Measurements from ENCODE around the gene PDCD1.
"Not testable (repeated sequence)": the region's sequence is repeated elsewhere in the genome, so short reads cannot be mapped to it uniquely, and the experiment has no call there.

The PDCD1 gene

DNA sequence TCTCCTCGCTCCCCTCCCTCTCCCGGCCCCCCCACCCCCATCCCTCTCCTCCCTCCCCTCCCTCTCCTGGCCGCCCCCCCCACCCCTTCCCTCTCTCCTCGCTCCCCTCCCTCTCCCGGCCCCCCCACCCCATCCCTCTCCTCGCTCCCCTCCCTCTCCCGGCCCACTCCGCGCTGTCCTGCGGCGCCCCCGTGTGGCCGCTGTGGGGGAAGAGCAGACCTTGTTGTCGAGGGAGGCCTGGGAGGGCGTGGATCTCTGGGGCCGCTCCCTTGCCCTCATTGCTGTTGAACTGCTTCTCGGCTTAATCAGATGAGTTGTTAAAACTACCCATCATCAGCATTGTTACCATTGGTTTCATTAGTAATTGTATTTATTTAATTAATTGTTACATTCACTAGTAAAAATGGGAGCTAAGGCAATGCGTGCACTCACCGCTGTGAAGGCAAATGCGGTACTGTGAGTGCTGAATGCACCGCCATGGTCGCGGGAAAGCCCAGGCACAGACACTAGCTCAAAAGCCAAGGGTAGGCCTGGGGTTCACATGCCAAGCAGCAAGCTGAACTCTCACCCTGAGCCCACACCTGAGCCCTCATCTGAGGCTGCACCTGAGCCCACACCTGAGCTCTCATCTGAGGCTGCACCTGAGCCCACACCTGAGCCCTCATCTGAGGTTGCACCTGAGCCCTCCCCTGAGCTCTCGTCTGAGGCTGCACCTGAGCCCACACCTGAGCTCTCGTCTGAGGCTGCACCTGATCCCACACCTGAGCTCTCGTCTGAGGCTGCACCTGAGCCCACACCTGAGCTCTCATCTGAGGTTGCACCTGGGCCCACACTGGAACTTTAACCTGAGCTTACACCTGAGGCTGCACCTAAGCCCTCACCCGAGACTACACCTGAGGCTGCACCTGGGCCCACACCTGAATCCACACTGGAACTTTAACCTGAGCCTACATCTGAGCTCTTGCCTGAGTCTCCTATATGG, 19.6 kb upstream of the PDCD1 start:
- DNase-seq (ENCODE audit: low read depth in 2 of 2) = peak; percentile 41 to 61

DNA sequence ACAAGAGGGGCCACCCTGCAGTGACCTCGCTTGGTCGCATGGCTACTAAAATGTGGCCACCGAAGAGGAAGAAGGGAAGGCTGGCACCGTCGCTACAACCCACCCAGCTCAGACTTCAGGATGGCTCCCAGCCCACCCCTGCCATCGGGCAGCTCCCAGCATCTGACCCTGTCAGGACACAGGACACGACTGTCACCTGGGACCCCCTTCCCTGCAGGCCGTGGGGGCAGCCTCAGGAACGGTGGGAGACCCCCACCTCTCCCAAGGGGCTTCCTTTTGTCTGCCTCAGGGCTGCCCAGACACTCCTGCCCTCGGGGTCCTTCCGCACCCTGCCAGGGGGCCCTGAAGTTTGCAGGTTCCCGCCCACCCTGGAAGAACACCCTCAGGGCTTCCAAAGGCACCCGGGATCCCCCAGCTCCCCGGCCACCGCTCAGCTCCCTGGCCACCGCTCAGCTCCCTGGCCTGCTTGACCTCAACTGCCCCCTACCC, 18.5 kb upstream of the PDCD1 start:
- no peak for DNase-seq (ENCODE audit: low read depth in 2 of 2)

DNA sequence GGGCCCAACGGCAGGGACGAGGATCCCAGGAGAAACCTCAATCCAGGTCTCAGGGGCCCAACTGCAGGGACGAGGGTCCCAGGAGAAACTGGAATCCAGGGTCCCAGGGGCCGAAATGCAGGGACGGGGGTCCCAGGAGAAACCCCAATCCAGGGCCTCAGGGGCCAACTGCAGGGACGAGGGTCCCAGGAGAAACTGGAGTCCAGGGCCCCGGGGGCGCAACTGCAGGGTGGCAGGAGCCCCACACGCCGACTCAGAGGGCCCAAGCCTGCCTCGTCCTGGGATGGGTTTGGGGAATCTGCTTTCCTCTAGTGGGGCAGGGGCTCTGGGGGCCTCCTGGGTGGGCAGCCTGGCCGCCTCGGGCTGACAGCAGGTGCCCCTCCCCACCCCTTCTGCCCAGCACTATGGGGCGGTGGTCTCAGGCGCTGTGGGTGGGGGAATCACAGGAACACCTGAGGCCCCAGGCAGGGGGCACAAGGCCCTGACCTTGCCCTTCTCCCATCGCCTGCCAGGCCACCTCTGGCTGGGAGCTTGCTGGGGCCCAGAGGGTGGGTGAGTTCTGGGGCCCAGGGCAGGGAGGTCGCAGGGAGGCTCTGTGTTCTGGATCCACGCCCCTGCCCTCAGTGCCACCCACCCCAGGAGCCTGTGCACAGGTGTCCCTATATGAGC, 18.0 kb upstream of the PDCD1 start:
- no peak for DNase-seq (ENCODE audit: low read depth in 2 of 2)

DNA sequence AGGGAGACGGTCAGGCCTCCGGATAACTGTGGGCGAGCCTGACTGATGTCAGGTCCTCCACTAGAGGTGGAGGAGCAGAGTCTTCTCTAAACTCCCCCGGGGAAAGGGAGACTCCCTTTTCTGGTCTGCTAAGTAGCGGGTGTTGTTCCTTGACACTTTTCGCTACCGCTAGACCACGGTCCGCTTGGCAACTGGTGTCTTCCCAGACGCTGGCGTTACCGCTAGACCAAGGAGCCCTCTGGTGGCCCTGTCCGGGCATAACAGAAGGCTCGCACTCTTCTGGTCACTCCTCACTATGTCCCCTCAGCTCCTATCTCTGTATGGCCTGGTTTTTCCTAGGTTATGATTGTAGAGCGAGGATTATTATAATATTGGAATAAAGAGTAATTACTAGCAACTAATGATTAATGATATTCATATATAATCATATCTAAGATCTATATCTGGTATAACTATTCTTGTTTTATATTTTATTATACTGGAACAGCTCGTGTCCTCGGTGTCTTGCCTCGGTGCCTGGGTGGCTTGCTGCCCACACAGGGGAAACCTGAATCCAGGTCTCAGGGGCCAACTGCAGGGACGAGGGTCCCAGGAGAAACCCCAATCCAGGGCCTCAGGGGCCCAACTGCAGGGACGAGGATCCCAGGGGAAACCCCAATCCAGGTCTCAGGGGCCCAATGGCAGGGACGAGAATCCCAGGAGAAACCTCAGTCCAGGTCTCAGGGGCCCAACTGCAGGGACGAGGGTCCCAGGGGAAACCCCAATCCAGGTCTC, 17.2 kb upstream of the PDCD1 start:
- DNase-seq (ENCODE audit: low read depth in 2 of 2) = not testable (repeated sequence)

DNA sequence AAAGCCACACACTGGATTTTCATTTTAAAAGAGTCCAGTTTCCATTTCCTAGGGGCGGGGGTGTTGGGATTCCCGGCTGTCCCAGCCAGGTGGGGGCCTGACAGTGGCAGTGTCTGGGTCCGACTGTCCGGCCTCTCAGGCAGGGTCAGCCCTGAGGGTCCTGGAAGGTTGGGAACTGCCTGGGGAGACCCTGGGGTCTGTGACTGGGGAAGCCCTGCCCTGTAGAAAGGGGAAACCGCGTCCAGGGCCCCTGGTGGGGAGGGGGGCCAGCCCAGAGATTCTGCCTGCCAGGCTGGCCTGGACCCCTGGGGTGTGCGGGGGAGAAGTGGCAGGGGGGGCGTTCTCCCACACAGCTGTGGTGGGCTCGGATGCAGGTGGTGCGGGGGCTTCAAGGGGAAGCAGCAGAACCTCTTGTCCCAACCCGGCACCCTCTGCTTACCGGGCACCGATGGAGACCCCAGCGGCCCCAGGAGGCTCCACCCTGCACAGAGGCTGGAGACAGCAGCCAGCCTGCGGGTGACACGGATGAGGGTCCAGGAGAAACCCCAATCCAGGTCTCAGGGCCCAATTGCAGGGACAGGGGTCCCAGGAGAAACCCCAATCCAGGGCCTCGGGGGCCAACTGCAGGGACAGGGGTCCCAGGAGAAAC, 15.7 kb upstream of the PDCD1 start:
- no peak for DNase-seq (ENCODE audit: low read depth in 2 of 2)

DNA sequence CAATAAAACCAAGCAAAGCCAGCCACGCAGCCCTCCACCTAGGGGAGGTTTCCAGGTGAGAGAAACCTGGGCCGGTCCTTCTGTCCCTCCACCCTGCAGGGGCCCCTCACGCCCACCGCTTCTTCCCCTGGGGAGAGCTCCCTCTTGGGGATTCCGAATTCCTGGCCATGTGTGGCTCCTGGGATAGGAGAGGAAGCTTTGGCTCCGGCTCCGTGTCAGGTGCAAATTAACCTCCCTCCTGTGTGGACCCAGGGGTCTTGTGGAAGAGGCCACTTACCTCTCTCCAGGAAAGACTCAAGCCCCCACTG, 15.1 kb upstream of the PDCD1 start:
- no peak for DNase-seq (ENCODE audit: low read depth in 2 of 2)

DNA sequence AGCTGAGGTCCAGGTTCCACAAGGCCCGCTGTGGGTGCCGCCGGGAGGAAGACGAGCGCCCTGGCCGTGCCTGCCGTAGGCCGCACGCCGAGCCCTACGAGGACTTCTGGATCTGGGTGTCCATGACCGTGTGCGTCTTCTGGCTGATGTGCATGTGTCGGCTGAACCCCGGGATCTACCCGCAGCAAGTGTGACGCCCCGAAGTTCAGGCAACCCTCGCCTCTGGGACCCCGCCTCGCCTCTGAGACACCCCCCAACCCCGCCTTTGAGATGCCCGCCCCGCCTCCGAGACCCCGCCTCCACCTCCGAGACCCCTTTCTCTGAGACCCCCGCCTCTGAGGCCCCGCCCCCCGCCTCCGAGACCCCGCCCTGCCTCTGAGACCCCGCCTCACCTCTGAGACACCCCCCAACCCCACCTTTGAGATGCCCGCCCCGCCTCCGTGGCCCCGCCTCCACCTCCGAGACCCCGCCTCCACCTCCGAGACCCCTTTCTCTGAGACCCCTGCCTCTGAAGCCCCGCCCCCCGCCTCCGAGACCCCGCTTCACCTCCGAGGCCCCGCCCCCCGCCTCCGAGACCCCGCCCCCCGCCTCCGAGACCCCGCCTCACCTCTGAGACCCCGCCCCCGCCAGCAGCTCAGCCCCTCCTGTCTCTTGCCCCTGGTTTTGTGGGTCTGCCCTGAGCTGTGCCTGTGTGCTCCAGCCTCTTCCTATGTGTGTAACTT, 14.5 kb upstream of the PDCD1 start:
- no peak for DNase-seq (ENCODE audit: low read depth in 2 of 2)

DNA sequence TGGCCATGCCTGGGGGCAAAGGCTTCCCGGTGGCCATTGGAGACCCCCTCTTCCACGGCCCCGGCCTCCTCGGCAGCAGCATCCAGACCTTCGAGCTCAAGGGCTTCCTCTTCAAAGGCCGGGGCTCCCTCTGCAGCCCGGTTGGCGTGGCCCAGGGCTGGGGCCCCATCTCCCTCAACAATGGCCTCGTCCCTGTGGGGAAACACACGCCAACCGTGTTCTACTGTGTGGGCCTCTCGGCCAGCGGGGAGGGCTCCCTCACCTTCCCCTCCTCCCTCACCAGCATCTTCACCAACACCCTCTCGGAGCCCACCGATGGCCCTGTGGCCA, 13.6 kb upstream of the PDCD1 start:
- DNase-seq (ENCODE audit: low read depth in 2 of 2) = no peak

DNA sequence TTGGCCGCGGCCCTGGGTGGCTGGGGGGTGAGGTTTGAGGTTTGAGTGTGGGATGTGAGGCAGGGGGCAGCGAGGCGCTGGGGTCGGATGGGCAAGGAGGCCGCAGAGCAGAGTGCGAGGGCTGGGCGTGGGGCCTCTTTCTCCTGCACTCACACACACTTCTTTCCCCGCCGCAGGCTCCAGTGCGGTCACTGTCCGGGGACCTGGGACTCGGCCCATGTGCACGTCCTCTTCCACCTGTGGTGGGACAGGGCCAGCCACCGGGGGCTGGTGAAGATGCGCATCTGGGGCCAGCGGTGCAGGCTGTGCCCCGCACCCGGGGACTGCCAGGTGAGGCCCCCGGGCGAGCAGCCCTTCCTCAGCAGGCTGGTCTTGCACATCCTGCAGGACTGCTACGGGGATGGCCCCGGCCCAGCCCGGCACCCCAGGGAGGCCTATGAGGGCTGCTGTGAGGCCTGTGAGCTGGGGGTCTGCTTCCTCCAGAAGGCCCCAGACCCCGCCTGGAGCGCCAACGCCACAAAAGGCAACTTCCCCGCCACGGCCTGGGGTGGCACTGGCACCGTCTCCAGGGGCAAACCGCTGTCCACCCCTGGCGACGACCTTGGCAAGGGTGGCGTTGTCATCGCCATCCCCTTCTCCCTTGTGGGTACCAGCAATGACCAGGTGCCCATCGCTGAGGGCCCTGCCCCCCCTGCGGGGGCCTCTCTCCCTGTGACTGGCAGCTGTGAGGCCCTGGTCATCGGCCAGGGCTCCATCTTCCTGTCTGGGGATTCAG, 13.0 kb upstream of the PDCD1 start:
- no peak for DNase-seq (ENCODE audit: low read depth in 2 of 2)

DNA sequence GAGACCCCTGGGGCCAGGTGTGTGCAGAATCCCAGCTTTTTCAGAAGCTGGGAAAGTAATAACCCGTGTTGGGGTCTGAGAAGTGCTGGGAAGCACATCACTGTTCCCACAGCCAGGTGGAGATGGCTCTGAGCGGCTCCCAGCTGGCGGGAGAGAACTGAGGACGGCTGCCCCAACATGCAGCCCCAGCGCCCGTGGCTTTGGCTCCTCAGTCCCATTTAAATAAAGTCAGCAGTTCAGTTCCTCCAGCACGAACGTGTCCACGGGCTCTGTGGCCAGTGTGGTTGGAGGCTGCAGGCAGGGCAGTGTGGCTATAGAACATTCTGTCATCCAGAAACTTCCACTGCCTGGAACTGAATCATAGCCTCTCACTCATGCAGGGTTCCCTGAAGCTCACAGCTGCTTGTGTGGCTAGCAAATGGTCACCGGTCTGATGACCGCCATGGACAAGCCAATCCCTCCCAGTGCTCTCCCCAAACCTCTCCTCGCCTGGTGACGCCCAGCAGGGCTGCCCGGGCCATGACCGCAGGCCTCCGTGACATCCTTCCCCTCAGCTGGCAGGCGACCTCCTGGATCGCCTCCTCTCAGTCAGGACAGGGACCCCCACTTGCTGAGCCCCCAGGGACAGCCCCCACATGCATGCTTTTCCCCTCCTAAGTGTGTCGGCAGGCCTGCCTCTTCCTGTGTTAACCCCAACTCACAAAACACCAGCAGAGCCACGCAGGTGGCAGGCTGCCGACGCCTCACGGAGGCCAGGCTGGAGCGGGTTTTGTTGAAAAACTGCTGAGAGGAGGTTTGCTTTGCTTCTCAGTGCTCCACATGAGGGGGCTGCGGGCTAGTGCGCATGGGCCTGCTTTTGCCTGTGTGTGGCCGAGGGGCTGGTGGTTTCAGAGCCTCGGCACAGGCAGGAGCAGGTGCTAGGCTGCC, 12.2 kb upstream of the PDCD1 start:
- peak; percentile 18 to 40 for DNase-seq (ENCODE audit: low read depth in 2 of 2)

DNA sequence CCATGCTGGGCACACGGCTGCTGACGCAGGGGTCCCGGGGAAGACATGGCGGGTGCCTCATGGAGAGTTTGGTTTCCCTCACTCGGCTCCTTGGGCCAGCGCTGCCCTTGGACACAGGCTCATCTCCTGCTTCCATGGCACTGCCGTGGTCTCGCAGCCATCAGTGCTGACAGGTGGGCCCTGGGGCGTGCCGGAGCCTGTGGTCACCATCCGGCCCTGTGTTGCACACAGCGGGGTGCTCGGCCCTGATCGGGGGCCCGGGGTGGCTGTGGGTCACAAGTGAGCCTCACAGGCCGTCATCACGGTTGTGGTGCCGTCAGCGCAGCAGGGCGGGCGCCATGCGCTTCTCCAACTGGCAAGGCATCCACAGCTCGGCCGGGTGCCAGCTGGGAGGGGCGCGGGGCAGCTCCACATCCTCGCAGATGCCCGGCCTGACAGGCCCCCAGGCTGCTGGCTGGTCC, 11.4 kb upstream of the PDCD1 start:
- DNase-seq (ENCODE audit: low read depth in 2 of 2) = no peak

DNA sequence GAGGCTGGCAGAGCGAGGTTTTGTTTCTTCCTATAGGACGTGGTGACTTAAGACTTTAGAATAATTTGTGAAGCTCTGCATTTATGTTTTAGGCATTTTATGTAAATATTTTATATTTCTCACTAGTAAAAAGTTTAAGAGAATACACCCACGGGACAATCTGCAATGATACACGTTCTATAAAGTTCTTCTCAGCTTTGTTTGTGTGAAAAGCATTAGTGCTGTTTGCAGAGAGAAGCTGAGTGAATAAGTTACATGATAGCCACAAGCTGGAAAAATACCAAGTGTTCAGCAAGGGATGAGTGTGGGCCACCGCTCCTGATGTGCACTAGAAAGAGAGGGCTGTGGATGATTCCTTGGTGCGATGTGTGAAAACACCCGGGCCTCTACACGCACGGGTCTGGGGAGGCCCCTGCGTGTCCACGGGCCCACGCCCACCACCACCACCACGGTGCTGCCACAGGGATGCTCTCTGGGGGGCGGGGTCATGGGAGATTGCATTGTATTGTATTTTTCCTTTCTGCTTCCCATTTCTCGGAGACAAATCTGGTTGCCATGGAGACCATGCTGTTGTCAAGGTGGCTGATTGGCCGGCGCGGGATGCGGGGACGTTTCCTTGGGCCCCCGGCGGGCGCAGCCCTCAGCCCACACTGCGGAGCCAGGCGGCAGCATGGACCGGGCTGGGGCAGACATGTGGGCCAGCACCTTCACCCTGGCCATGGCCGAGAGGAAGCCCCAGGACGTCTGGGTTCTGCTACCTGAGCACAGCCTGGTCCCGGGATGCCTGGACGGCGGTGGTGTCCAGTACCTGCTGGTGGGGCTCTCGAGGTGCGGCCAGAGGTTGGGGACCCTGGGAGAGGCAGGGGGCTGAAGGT, 10.6 kb upstream of the PDCD1 start, which contains the start of gene RTP5:
RTP5 (plus strand) TSS at position 643 of the 875 bp plus-strand sequence; CDS start at position 671, 28 bp downstream.
- no peak for DNase-seq (ENCODE audit: low read depth in 2 of 2)

DNA sequence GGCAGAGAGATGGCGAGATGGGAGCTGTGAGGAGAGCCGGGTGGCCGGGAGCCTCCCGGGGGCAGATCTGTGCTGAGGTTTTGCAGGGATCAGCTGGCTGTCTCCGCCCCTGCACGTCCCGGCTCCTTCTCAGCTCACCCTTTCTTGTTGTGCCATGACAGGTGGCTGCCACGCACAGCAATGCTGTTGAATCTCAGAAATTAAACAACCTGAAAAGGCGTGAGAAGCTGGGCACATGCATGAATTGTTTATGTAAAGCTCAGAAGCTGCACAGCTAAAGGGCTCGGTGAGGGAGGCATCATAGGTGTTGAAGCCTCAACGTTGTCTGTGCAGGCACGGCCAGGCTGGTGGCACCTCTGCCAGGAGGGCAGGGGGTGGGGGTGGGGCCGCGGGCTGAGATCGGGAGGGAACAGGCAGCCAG, 10.0 kb upstream of the PDCD1 start:
- no peak for DNase-seq (ENCODE audit: low read depth in 2 of 2)

DNA sequence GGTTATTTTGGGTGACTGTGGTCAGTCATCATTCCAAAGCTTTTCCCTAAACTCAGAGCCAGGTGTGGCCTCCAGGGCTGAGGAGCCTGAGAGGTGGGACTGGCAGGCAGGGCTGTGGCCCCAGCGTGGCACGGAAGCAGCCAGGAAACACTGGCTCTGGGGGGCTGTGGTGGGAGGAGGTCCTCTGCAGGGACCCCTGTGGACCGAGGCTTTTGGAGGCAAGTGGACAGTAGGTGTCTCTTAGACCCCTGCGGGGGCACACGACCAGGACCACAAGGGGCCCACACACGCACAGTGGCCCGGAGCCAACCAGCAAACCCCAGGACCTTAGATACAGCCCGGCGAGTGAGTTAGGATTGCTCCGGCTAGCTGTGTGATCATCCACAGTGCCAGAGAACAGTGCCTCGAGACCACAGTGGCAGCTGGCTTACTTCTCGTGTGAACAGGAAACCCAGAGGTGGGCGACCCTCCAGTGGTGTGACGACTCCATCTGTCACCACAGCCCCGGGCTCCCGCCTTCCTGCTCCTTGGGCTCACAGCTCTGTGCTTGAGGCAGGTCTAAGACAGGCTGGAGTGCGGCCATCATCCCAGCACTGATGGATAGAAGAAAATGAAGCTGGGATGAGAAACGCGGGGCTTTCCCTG, 9.2 kb upstream of the PDCD1 start:
- peak; percentile 54 to 71 for DNase-seq (ENCODE audit: low read depth in 2 of 2)

DNA sequence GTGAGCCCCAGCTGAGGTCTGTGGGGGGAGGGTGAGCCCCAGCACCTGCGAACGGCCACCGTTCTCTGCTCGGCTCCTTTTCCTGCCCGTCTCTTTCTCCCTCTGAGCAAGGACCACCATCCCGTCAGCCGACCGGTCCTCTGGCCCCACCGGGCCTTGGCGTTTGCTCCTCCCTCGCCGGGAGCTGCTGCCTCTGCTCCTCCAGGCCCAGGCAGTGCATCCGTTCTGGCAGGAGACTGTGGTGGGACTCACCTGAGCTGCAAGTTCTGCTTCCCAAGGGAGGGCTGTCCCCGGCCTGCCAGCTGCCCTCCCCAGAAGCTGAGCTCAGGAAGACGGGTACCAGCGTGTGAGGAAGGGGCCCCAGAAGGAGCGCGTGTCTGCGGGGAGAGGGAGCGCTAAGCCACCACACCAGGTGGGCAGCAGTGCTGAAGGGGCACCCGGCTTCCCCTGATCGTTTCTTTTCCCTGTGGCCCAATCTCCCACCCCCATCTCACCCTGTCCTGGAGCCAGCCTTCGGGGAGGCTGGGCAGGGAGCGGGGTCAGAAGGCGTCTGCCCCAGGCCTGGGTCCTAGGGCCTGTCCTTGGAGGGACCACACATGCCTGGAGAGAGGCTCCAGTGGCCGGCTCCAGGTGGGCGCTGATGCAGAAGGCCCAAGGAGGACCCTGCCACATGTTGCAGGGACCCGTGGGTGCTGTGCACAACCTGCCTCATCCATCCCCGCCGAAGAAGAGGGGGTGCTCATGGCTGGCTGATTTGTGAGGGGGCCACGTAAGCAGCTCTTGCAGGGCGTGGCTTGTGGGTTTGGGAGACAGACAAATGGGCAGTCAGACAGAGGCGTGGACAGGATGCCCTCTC, 8.3 kb upstream of the PDCD1 start:
- no peak for DNase-seq (ENCODE audit: low read depth in 2 of 2)

DNA sequence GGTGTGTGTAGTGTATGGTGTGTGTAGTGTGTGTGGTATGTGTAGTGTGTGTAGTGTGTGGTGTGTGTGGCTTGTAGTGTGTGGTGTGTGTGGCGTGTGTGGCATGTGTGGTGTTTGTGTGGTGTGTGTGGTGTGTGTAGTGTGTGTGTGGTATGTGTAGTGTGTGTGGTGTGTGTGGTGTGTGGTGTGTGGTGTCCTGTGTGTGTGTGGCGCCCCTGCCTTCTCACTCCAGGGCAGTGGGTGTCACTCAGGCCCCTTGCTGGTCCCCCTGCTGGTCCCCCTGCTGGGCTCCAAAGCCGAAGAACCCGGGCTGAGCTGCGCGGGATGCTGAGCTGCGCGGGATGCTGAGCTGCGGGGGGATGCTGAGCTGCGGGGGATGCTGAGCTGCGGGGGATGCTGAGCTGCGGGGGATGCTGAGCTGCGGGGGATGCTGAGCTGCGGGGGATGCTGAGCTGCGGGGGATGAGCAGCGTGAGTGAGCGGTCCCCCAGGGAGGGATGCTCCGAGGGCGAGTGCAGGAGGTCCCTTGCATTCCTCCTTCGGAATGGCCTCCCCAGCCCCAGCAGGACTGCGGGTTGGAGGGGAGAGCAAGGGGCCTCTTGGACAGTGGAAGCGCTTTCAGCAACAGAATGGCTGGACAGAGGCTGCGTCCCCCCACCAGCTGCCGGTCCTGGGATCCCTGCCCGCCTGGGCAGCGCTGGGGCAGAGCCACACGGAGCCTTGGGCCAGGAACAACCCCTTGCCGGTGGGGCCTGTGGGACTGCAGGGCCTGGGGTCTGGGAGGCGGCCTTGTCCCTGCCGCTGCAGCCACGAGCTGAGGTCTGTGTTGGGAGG, 7.5 kb upstream of the PDCD1 start:
- no peak for DNase-seq (ENCODE audit: low read depth in 2 of 2)

Measured in stimulated activated CD8-positive, alpha-beta memory T cell treated with anti-CD3 and anti-CD28 coated beads, Interleukin-7, amount 100 ng/mL, for 4 hours (primary cell).